Measurements from ENCODE around the gene ITPR2. TPM values are rescaled to one million over a fixed set of nuclear protein-coding genes. Genes with fewer than 3 reads are reported as not detected.

The ITPR2 gene
- polyA plus RNA-seq, 2 of the 4 experiments (the other 2 are of a cell fraction), result 3.1 to 8.1 TPM

DNA sequence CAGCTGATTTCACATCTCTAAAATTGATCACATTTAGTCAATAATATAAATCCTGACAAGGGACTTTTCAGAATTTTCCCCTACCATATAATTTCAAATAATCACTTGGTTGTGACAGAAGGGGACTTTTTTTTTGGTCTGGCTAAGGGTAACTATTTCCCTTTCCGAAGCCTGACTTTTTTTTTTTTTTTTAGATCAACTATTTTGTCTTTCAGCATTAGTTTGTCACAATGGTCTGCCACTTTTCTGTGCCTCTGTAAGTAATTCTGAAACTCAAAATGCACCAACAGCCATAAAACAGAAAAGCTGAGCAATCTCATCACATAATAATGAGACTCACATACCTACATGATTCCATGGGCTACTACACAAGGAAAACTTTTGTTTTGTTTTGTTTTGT lies 371.2 kb downstream of the ITPR2 start:
- Histone ChIP-seq H3K27ac (no peak overlapping the region), H3K9me3 (no peaks in the 10 kb centered on the region), H3K4me1 (no peaks in the 10 kb centered on the region), H3K4me3 (no peak overlapping the region), H3K4me2 (no peak overlapping the region)
- FAIRE-seq (no peak), ATAC-seq (no peak), DNase-seq (ENCODE audit: low read depth in 1 of 2, low spot score in 1 of 2) (no peak)
- 74% methylated on average over 1 of the region's 1 CpG for WGBS (ENCODE audit: missing lambda C conversion rate)
- TF ChIP-seq HOXB13 (CRISPR knock-in tag; IDR thresholded peaks at IDR 0.05; ENCODE audit: low read depth), result no peak
- TF ChIP-seq POLR2A (IDR thresholded peaks at IDR 0.05; ENCODE audit: low read length), result no peak
- TF ChIP-seq, protein P1, sequence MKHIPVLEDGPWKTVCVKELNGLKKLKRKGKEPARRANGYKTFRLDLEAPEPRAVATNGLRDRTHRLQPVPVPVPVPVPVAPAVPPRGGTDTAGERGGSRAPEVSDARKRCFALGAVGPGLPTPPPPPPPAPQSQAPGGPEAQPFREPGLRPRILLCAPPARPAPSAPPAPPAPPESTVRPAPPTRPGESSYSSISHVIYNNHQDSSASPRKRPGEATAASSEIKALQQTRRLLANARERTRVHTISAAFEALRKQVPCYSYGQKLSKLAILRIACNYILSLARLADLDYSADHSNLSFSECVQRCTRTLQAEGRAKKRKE (CRISPR knock-in tag; IDR thresholded peaks at IDR 0.05; ENCODE audit: low read depth), result no peak
- TF ChIP-seq CEBPB (IDR thresholded peaks at IDR 0.05), result no peak
- TF ChIP-seq, protein P2, sequence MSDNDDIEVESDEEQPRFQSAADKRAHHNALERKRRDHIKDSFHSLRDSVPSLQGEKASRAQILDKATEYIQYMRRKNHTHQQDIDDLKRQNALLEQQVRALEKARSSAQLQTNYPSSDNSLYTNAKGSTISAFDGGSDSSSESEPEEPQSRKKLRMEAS (IDR thresholded peaks at IDR 0.05), result no peak
- TF ChIP-seq MAFK (IDR thresholded peaks at IDR 0.05; ENCODE audit: partially characterized antibody), result no peak
- no peak for TF ChIP-seq HOXA7 (CRISPR knock-in tag; IDR thresholded peaks at IDR 0.05)
- ChIA-PET POLR2A (no interaction called here), CTCF (no interaction called here)

- WGBS (ENCODE audit: missing lambda C conversion rate), result 67% methylated on average over 6 of the region's 6 CpGs
- Histone ChIP-seq H3K9me3 (no peaks in the 10 kb centered on the region), H3K4me3 (no peak overlapping the region), H3K4me2 (no peak overlapping the region), H3K4me1 (no peaks in the 10 kb centered on the region), H3K27ac (no peak overlapping the region)
- ATAC-seq (no peak), FAIRE-seq (no peak), DNase-seq (ENCODE audit: low read depth in 1 of 2, low spot score in 1 of 2) (no peak)
- ChIA-PET CTCF (interaction anchor here (1.5 to 2.1 kb wide), 2 partner anchors 187 to 338 kb away, joined by 5 to 6 read pairs; no protein-coding TSS in a partner anchor), POLR2A (no interaction called here)
- TF ChIP-seq NR3C1 (IDR thresholded peaks at IDR 0.05), result no peak
- TF ChIP-seq SMC3 (IDR thresholded peaks at IDR 0.05), result no peak
- no peak for TF ChIP-seq MAZ (IDR thresholded peaks at IDR 0.05; ENCODE audit: borderline replicate concordance, low read depth, low read length)
- TF ChIP-seq, protein P3, sequence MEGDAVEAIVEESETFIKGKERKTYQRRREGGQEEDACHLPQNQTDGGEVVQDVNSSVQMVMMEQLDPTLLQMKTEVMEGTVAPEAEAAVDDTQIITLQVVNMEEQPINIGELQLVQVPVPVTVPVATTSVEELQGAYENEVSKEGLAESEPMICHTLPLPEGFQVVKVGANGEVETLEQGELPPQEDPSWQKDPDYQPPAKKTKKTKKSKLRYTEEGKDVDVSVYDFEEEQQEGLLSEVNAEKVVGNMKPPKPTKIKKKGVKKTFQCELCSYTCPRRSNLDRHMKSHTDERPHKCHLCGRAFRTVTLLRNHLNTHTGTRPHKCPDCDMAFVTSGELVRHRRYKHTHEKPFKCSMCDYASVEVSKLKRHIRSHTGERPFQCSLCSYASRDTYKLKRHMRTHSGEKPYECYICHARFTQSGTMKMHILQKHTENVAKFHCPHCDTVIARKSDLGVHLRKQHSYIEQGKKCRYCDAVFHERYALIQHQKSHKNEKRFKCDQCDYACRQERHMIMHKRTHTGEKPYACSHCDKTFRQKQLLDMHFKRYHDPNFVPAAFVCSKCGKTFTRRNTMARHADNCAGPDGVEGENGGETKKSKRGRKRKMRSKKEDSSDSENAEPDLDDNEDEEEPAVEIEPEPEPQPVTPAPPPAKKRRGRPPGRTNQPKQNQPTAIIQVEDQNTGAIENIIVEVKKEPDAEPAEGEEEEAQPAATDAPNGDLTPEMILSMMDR (IDR thresholded peaks at IDR 0.05), result no peak
- no peak for TF ChIP-seq JUNB (IDR thresholded peaks at IDR 0.05)
- TF ChIP-seq, protein P4, sequence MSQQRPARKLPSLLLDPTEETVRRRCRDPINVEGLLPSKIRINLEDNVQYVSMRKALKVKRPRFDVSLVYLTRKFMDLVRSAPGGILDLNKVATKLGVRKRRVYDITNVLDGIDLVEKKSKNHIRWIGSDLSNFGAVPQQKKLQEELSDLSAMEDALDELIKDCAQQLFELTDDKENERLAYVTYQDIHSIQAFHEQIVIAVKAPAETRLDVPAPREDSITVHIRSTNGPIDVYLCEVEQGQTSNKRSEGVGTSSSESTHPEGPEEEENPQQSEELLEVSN (IDR thresholded peaks at IDR 0.05; ENCODE audit: borderline replicate concordance, low read depth), result no peak
- TF ChIP-seq TP53 (CRISPR knock-in tag; IDR thresholded peaks at IDR 0.05), result no peak
- TF ChIP-seq TFCP2L1 (CRISPR knock-in tag; IDR thresholded peaks at IDR 0.05), result no peak
- TF ChIP-seq FOXS1 (CRISPR knock-in tag; IDR thresholded peaks at IDR 0.05), result no peak
- TF ChIP-seq MYC (IDR thresholded peaks at IDR 0.05; ENCODE audit: borderline replicate concordance, low read length), result no peak
- TF ChIP-seq BHLHE40 (IDR thresholded peaks at IDR 0.05; ENCODE audit: low read depth, low read length), result no peak
- TF ChIP-seq, protein P2 (IDR thresholded peaks at IDR 0.05), result no peak
- TF ChIP-seq NPAS2 (CRISPR knock-in tag; IDR thresholded peaks at IDR 0.05; ENCODE audit: borderline replicate concordance), result no peak
- TF ChIP-seq RAD21 (conservative IDR thresholded peaks at IDR 0.05 in 1 of 2, IDR thresholded peaks at IDR 0.05 in 1 of 2), result no peak
- no peak for TF ChIP-seq KDM5A (IDR thresholded peaks at IDR 0.05)
- no peak for TF ChIP-seq RFX5 (IDR thresholded peaks at IDR 0.05)
- no peak for TF ChIP-seq HEYL (CRISPR knock-in tag; IDR thresholded peaks at IDR 0.05)
- no peak for TF ChIP-seq CHD4 (IDR thresholded peaks at IDR 0.05; ENCODE audit: borderline replicate concordance)
- no peak for TF ChIP-seq HES2 (IDR thresholded peaks at IDR 0.05)
Measured at GRCh38 chr12:26460361-26460760, 372.6 kb downstream of the ITPR2 start.

Measured in A549 (cell line).